ENCODE measurements around the gene ENAH.

GRCh38 chr1:225603538-225604354 is 49.2 kb downstream of the ENAH start:
- TF ChIP-seq ZNF274 (IDR thresholded peaks at IDR 0.05; ENCODE audit: low read depth, low read length): no peak
- no peak for TF ChIP-seq YY1 (IDR thresholded peaks at IDR 0.05; ENCODE audit: insufficient read depth, insufficient read length)
